HG03139 (cell line): Measurements from ENCODE around the gene TUBA4B.

Experiments used
- ATAC-seq: cut with Tn5 transposase; IDR thresholded peaks from one replicate; pipeline ENCODE4 v1.9.1; 2021; ENCODE audit not compliant: unreplicated experiment

TUBA4B gene

DNA sequence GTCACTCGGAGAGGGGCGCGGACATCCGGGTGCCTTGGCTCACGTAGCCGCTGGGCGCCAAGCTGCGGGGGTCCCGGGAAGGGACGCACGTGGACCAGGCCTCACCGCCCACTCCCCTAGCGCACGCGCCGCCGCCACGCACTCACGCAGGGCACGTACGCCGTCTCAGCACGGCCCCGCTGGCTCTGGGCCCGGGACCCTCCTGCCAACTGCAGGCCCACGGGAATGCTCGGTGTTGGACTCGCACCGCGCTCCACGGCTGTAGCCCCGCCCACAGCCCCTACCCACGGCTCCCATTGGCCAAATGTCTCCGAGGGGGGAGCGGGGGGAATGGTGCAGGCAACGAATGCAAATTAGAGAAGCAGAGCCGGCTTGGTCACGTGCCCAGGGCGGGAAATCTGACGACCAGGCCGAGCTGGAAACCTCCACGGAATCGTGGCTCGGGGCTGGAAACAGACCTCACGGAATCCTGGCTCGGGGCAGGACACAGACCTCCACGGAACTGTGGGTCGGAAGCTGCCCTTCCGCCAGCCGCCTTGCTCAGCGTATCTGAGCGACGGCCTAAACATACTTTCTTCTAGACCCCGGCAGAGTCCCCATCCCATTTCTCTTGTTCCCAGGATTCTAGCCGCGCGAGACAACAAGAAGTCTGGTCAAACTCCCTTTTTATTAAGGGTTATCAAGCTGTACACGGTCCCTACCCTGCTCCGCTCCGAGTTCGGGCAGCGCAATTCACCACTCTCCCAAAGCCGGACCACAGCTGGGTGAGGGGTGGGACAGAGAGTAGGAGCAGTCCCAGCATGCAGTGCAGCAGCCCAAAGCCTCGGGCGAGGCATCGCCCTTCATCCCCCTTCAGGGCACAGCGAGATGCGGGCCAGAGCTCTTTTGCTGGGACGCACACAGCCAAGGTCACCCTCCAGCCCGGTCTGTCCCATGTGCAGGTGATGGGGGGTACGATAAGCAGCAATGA is 34.0 kb upstream of the TUBA4B start, which contains the start of gene ABCB6:
Gene ABCB6 (minus strand): TSS at position 227 of the 970 bp plus-strand sequence. CDS start 285 bp downstream, outside the sequence.
- peak; percentile 77 for ATAC-seq

DNA sequence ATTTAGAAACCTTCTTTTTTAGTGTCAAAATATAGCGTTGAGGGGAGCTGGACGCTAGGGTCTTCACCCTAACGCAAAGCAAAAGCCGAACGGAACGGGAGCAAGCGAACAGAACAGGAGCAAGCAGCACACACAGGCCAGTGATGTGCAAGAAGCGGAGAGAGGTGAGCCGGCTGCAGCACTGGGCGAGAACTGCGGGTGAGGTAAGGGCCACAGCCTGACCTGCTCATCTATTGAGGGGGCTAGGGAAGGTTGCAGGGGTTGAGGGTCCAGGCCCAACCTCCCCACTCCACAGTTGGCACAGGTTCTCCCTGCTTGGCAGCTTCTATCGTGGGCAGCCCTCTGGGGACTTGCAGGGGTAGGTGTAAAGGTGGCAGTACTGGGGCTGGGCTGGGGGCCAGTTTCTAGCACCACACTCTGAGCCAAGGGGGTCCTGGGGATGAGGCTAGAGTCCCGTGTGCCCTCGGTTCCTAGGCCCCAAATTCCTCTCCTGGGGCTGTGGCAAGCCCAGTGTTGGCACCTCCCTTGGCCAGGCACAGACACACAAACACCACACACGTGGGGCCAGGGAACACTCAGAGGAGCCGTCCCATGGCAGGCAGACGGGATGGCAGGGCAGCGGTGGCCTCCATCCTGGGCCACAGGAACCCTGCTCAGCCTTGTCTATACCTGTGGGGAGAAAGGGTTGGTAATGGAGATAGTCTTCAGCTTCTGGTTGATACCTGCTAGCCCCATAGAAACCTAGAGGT is 33.1 kb upstream of the TUBA4B start:
- no peak for ATAC-seq

DNA sequence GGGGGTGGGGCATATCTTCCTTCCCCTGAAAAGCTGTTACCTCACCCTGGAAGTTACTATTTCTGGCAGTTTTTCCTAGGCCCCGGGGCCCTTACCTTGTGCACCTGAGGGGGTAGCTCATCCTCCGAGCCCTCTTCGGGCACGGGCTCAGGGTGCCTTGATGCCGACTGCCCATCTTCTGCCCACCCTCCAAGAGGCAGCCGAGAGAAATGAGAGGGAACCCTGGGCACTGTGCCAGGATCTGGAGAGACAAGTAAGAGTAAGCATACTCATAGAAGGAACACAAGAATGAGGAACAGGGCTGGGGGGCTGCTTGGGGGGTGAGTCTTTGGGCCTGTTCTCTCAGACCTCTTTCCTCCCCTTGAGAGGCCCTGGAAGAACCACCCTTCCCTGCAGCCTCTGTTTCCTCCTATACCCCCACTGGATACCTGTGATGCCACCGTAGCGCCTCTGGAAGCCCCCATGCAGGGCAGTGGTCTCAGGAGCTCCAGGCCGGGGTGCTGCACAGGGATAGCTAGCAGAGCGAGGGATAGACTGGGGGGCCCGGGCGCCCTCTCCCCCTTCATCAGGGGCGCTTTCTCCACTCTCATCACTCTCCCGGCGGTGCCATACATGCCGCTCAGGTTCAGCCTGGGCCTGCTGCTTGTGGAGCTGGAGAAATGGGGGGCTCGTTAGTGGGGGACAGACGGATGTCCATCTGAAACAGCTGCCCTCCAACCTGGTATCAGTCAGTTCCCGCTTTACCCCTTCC is 32.2 kb upstream of the TUBA4B start:
- ATAC-seq = no peak

DNA sequence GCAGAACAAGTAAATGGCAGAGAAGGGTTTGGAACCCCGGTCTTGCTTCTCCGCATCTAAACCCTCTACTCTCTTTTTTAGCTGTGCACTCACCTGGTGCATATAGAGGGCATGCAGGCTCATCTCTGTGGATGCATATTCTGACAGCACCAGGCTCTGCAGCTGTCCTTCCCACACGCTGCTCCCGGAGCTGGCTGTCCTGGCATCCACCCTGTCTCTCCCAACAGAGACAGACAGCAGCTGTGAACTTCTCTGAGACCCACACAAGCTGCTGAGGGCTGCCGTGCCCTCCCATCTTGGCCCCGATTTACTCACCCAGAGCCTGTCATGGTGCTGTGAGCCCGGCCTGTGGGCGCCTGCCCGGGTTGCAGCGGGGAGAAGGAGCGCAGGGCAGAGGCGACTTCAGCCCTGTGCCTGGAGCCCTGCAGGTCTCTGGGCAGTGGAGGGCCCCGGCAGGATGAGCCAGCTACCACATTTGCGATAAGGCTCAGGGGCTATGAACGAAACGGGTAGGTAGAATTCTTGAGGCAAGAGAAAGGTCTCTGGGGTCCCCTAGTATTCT is 31.0 kb upstream of the TUBA4B start:
- no peak for ATAC-seq

DNA sequence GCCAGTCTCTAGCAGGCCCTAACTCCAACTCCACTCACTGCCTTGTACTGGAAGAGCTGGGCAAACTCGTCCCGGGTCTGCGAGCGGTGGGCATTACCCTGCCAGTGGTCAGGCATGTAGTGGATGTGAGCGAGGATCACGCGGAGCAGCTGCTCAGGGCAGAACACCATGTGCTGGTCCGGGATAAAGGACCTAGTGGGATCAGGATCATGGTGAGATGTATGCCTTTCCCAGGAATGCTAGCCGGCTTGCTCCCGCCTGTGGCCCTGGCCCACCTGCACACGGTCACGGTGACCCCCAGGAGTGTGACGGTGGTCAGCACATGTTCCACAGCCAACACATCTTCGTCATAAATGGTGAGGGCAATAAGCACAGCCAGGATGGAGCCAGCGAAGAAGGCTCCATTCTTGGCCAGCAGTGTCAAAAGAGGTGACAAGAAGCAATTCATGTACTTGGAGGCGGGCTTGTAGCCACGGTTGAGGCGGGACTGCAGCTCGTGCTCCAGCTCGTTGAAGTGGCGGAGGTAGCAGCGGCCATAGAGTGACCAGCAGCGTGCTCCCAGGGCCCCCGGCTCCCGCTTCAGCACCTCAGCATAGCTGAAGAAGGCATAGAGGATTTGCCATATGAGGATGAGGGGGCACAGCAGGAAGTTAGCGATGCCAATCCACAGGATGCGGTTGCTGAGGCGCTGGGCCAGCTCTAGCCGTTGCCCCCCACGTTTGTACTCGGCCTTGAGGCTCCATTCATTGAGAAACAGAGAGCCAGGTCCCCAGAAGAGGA is 29.0 kb upstream of the TUBA4B start:
- no peak for ATAC-seq

DNA sequence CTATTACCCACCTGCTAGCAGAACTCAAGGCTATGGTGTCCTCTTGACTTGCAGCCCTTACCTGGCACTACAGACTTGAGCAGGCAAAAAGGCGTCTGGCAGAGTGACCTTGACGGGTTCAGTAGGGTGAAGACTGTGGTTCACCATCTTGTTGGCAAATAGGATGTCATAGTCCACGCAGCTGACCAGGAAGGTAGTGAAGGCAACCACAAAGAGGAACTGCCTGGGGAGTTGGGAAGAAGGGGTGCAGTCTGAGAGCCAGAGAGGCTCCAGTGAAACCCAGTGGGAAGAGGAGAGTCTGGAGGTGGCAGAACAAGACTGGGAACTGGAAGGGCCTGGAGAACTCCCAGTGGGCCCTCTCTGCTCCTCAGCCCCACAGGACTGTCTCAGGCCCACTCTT is 27.7 kb upstream of the TUBA4B start:
- no peak for ATAC-seq

DNA sequence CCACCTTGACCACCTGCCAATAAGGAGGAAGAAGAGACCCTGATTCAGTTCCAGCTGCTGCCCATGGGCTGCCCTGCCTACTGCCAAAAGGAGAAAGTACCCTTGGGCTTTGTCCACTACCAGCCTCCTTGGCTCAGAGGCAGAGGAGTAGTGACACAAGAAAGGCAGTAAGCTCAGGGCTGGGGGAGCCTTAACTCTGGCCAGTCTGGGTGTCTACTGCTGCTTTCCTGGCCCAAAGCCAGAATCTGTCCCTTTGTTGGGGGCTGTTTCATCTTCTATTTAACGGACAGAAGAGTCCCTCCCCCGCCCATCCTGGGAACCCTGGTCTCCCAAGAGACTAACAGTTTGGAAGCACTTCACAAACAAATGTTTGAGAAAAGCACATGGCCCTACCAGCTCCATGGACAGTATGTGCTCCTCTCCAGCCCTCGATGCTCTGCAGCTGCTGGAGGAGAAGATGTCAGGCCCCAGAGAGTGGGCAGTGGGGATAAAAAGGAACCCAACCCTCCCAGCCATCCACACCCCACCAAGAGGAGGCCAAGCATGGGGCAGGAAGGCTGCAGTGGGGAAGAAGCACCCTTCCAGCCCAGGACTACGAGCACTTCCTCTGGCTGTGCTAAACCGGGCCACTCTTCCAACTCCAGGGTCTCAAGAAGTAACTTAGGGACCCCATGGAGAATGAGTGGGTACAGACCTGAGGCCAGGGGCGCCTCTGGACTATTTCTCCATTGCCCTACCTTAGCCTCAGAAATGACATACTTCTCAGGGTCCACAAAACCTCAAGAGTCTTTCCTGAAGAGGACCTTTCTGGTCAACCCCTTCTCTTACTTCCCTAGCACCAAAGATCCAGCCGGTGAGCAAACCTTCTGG is 24.8 kb upstream of the TUBA4B start:
- ATAC-seq = no peak

DNA sequence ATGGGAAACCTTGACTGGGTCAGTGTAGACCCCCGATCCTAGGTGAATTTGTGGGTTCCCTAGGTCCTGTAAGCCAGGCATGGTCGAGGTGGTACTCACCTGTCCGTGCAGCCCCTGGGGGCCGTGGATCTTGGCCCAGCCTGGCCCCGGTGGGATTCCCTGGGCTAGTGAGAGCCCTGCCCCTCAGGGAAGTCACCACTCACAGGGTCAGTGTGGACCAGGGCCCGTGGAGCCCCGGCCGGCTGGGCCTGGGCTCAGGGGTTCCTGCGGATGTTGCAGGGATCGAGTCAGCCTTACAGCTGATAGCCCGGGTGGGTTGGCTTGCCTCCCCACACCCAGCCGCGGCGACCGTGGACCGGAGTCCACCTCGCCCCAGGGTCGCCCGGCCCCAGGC is 24.1 kb upstream of the TUBA4B start:
- ATAC-seq = peak; percentile 8

DNA sequence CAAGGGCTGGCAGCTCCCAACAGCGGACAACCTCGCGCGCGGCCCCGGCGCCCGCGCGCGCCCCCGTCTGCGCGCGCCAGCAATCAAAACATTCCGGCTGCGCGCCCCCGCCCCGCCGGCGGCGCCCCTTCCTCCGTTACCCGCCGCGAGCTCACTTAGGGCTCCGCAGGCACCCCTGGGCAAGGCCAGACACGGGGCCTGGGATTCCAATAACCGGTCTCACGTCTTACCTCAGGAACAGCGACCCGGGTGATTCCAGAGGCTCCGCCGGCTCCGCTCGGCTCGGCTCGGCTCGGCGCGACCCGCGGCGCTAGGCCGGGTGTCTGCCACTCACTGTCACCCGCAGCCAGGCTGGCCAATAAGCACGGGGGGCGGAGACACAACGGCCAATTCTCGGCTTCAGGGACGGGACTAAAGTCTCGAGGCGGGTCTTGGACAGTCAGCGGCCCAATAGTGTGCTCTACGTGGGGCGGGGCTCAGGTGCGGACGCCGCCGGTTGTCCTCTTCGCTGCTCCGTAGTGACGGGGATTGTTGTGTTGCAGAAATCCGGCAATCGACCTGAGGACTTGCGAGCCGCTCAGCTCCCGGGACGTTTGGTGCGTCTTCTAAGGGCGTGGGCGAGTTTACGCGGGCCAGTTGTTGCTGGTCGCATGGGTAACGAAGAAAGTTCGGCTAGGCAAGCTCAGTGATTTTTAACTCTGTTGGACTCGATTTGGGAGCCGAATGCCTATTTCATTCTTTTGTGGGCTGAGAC is 23.6 kb upstream of the TUBA4B start, which contains the start of the genes ANKZF1 and ATG9A:
Gene ANKZF1 (plus strand): TSS at position 502 of the 754 bp plus-strand sequence. CDS start 452 bp downstream, outside the sequence.
Gene ATG9A (minus strand): TSS at position 332 of the 754 bp plus-strand sequence. CDS start 1,612 bp downstream, outside the sequence.
- ATAC-seq = peak; percentile 96

DNA sequence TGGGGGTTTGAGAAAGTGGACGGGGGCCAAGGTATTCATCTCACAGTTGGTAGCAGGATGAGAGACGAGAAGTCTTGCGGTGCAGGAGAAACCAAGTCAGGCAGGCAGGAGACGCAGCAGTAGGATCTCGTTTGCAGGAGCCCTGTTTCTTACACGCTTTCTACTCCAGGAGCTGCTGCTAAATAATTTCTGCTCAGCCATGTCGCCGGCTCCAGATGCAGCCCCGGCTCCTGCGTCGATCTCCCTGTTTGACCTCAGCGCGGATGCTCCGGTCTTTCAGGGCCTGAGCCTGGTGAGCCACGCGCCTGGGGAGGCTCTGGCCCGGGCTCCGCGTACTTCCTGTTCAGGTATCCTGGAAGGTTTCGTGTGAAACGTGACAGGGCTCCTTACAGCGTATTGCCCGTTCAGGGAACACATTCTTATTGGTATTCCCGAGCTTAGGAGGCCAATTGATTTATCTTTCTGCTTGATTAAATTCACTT is 22.9 kb upstream of the TUBA4B start:
- no peak for ATAC-seq

DNA sequence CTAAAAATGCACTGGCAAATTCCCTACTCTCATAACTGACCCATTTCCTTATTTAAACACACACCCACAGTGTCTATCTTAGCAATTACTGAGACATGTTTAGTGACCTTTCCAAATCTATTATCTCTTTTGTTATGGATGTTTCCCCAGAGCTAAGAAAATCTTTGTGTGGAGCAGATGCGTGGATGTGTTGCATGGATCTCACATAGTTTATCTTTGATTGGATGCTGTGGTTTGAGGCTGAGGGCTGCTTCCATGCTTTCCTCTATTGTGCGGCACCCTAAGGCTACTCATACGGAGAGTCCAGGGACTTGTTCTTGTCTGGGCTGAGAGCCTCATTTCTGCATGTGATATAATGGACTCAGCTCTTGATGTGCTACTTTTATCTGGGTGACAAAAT is 18.7 kb upstream of the TUBA4B start:
- no peak for ATAC-seq

DNA sequence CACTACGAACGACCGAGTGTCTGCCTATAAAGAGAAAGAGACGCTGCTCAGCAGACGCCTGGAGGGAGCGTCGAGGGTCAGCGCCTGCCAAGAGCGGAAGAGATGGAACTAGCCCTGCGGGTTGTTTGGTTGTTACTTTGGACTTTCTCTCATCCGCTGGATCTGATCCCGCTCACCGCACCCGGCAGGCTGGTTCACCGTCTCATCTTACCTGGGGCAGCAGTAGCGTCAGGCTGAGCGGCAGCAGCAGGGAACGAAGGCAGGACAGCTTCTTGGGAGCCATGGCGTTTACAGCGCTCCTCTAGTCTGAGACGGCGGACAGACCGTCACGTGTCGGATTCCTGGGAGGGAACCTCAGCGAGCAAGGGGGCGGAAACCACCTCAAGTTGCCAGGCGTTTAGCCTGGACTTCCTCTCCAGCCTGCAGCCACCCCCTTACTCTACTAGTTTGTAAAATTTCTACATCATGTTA is 9.7 kb upstream of the TUBA4B start:
- no peak for ATAC-seq

DNA sequence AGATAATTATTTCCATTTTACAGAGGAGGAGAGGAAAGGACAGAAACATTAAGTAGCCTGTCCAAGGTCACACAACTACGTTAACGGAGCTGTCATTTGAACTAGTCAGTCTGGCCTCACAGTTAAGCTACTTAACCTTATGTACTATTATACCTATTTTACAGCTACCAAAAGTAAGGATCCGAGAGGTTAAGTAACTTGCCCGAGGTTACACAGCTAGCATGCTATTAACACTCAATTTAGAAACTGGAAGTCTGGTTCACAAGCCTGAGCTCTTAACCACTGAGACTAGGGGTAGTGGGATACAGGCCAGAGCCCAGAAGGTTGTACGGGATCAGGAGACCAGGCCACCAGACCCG is 8.3 kb upstream of the TUBA4B start:
- no peak for ATAC-seq

DNA sequence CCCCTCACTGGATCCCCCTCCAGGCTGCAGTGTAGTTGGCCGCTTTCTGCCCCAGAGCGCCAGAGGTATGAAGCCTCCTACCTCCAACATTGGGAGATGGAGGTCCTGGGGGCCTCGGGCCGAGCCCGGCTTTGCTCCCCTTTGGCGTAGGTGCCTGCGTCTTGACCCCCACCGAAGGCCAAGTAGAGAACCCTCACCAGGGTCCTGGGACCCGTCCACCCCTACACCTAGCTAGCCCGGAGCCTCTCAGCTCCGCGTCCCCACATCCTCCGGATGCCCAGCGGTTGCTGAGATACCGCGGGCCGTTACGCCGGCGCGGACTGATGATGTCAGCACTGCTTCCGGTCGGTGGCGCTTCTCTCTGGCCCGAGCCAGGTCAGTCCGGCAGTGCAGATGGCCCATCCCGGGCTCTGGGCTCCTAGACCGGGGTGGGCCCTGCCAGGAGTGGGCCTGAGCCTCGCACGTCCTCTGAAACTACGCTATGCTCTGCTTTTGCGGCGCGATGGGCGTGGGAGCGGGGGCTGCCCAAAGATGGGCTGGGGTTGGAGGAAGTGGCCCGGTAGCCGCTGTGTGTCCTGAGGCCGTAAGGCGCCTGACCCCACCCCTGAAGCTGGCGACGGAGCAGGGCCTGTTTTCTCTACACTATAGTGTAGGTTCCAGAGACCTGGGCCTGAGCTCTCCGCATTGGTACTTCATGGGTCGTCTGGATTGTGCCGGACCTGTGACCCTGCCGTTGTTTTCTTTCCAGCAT is 7.7 kb upstream of the TUBA4B start, which contains the start of the genes GLB1L and STK16:
Gene GLB1L (minus strand): TSS at position 297 of the 751 bp plus-strand sequence. CDS start 1,871 bp downstream, outside the sequence.
Gene STK16 (plus strand): TSS at position 332 of the 751 bp plus-strand sequence. CDS start 521 bp downstream, outside the sequence.
- ATAC-seq = peak; percentile 54

DNA sequence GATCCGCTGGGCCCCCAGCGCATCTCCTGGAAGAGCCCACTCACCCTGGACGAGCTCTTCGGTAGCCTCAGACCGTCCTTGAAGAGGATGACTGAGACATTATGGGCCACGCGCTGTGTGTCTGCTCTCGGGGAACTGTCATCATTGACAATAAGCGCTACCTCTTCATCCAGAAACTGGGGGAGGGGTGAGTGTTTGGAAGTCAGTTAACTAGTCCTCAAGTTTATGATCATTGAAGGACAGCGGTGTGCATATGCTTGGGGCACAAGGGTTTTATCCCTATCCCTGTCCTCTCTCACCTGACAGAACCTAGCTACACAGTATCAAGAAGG is 7.2 kb upstream of the TUBA4B start:
- ATAC-seq = no peak

DNA sequence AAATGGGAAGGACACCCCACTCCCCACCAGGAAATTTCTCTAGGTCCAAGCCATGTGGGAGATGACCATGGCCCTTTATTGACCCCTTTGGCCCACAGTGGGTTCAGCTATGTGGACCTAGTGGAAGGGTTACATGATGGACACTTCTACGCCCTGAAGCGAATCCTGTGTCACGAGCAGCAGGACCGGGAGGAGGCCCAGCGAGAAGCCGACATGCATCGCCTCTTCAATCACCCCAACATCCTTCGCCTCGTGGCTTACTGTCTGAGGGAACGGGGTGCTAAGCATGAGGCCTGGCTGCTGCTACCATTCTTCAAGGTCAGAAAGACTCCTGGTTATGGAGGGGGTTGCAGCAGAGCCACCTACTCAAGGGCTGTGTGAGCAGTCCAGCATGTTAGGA is 6.5 kb upstream of the TUBA4B start:
- ATAC-seq = no peak
